Panc1 (cell line): Measurements from ENCODE around the gene THEM5.

Experiments used
- CTCF ChIP-seq: fragments of 450-650 bp; IDR thresholded peaks from 2 replicates; pipeline ENCODE4 v1.5.1; 2017; ENCODE audit warnings: mild to moderate bottlenecking
- POLR2AphosphoS5 ChIP-seq: IDR thresholded peaks from 2 replicates; pipeline ENCODE4 v1.6.1; 2012; ENCODE audit warnings: mild to moderate bottlenecking, low read depth, low read length, moderate library complexity
- REST ChIP-seq, 2 experiments: IDR thresholded peaks; 2 replicates each; pipeline ENCODE4 v1.6.1; 2011 to 2012; ENCODE audit warnings: low read depth in 2 of 2, control low read depth in 1 of 2, low read length in 1 of 2, mild to moderate bottlenecking in 1 of 2, moderate library complexity in 1 of 2; ENCODE audit not compliant: insufficient read depth in 1 of 2
- SIN3A ChIP-seq: IDR thresholded peaks from 2 replicates; pipeline ENCODE4 v1.6.1; 2012; ENCODE audit warnings: low read depth, mild to moderate bottlenecking, low read length, moderate library complexity, borderline replicate concordance; ENCODE audit not compliant: insufficient read depth
- TCF7L2 ChIP-seq: IDR thresholded peaks from 2 replicates; pipeline ENCODE4 v1.6.1; 2011; ENCODE audit warnings: mild to moderate bottlenecking, low read depth, low read length, inconsistent platforms

- TF ChIP-seq CTCF, result no peak
- no peak for TF ChIP-seq REST (IDR thresholded peaks at IDR 0.05; ENCODE audit: insufficient read depth in 1 of 2, low read depth in 2 of 2, low read length in 1 of 2)
- TF ChIP-seq POLR2AphosphoS5, result no peak
- TF ChIP-seq SIN3A, result no peak
- TF ChIP-seq TCF7L2, result no peak
Observed at GRCh38 chr1:151820940-151821339, 32.6 kb downstream of the THEM5 start.
